ES-I3 (cell line): ENCODE results near the gene PRR20G.
"Not testable (repeated sequence)": the region's sequence is repeated elsewhere in the genome, so short reads cannot be mapped to it uniquely, and the experiment has no call there.

Experiments
- H3K36me3 ChIP-seq: 2 replicates; pipeline ENCODE4 v1.6.1; 2013; ENCODE audit warnings: mild to moderate bottlenecking, low read length, control low read depth, moderate library complexity; ENCODE audit not compliant: insufficient read depth
- H3K4me1 ChIP-seq: 2 replicates; pipeline ENCODE4 v1.6.1; 2013; ENCODE audit warnings: mild to moderate bottlenecking, control low read depth, low read length; ENCODE audit not compliant: insufficient read depth
- H3K9ac ChIP-seq: 2 replicates; pipeline ENCODE4 v1.6.1; 2013; ENCODE audit warnings: low read depth, mild to moderate bottlenecking, low read length, moderate library complexity
- H3K9me3 ChIP-seq: 2 replicates; pipeline ENCODE4 v1.6.1; 2013; ENCODE audit warnings: mild to moderate bottlenecking, low read length, moderate library complexity; ENCODE audit not compliant: control insufficient read depth, insufficient read depth

PRR20G gene

DNA sequence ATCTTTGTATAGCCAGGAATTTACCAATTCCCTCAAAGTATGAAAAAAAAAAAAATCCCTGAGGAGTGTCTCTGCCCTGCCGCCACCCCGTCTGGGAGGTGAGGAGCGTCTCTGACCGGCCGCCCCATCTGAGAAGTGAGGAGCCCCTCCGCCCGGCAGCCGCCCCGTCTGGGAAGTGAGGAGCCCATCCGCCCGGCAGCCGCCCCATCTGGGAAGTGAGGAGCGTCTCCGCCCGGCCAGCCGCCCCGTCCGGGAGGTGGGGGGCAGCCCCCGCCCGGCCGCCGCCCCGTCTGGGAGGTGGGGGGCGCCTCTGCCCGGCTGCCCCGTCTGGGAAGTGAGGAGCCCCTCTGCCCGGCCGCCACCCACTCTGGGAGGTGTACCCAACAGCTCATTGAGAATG lies 21.0 kb upstream of the PRR20G start:
- H3K9me3 ChIP-seq, H3K4me1 ChIP-seq, H3K36me3 ChIP-seq, H3K9ac ChIP-seq: not testable (repeated sequence)

DNA sequence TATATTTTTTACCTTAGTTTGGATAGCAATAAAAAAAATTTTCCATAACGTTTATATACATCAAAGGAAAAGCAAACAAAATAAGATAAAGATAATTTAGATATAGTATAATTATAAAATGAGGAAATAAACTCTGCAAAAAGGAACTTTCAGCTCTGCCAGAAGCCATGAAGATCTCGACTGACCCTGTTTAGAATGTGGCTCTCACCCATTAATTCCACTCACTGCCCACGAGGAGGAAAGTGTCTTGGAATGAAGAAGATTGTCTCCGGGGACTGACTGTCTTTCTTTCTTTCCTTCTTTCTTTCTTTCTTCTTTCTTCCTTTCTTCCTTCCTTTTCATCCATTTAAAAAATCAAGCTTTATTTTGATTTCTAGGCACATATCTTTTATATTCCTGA lies 20.1 kb upstream of the PRR20G start:
- H3K9ac ChIP-seq, result no peak overlapping the region
- no peaks in the 10 kb centered on the region; the same call in 1 of the 2 replicates for H3K4me1 ChIP-seq
- H3K9me3 ChIP-seq, result no peaks in the 10 kb centered on the region
- H3K36me3 ChIP-seq, result no peaks in the 10 kb centered on the region

DNA sequence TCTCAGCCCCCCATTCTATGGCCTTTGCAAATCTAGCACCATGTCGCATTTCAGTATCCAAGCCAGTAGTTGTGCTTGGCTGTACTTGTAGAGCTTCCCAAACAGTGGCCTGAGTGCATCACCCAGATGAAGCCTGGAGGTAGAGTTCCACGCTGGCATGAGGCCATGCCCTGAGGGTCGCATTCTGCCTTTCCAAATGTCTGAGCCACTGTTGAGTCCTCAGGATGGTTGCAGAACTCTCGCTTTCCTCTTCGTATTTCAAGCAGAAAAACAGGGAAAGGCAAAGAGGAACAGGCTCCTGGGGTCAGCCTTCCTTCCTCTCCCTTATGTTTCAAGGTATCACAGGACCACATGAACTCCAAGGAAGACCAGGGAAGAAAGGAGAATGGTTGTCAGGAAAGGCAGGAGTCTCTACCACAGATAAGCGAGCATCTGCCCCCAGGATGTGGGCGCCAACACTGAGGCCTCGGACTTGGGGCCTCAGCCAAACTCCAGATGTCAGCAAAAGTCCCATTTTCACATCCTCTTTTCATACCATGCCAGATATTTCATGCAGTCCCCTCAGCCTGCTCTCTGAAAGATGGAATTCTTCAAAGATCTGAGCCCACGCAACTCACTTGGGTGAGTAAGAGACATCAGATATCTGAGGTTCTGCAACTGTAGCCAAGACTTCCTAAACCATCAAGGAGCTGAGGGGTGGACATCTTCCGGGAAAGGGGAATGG lies 19.4 kb upstream of the PRR20G start:
- H3K4me1 ChIP-seq, result no peaks in the 10 kb centered on the region; the same call in 1 of the 2 replicates
- H3K36me3 ChIP-seq, result no peaks in the 10 kb centered on the region
- H3K9ac ChIP-seq, result no peak overlapping the region
- H3K9me3 ChIP-seq, result no peaks in the 10 kb centered on the region

DNA sequence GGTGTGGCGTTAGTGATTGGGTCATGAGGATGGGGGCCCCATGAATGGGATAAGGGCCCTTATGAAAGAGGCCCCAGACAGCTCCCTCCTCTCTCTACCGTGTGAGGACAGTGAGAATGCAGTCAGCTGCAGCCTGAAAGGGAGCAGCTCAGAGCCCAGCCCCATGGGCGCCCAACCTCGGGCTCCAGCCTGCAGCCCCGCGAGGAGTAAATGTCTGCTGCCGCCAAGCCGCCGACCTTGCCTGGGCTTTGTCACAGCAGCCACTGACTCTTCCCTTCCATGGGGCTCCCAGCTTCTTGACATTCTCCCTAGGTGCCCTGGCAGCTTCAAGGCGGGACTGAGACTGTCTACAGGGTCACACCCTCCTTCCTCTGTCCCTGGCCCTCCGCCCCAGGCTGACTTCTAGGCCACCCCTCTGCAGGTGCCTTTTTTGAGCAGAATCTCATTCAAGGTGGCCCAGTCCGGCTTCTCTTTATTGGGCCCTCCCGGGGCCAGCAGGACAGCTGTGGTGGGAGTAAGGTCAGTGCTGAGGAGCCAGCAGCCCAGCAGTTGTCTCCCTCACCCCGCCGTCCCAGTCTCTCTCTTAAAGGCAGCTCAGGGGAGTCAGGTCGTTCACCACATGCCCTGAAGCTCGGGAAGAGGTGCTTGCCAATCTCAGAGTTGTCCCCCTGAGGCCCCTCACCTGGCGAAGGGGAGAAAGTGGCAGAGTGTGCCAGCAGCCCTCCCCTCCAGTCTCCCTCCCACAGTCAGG lies 18.7 kb upstream of the PRR20G start:
- H3K9ac ChIP-seq, result no peak overlapping the region
- no peaks in the 10 kb centered on the region for H3K9me3 ChIP-seq
- no peaks in the 10 kb centered on the region; the same call in 1 of the 2 replicates for H3K4me1 ChIP-seq
- H3K36me3 ChIP-seq, result no peaks in the 10 kb centered on the region

DNA sequence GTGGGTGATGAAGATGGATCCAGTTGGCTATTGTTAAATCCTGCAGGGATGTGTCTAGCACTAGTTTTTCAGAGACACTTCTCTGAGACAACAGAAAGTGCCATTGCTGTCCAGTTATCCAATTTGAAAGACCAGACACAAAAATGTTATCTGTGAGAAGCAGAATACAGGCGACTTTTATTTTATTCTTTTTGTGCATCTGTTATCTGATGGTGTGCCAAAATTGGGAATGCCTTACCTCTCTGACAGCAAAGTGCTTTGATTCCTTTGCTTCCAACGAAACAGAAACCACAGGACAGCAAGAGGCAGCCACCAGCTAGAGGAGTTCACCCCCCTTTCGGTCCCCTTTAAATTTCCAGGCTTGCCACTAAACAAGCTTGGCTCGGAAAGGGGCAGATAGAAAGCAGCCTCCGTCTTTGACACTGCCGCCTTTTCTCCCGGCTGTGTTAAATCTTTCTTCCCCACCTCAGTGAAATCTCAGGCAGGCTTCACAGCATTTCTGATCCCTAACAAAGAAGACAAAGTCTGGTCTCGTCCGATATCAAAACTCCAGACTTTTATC lies 17.7 kb upstream of the PRR20G start:
- no peak overlapping the region for H3K9ac ChIP-seq
- no peaks in the 10 kb centered on the region; the same call in 1 of the 2 replicates for H3K4me1 ChIP-seq
- no peaks in the 10 kb centered on the region for H3K9me3 ChIP-seq
- H3K36me3 ChIP-seq, result no peaks in the 10 kb centered on the region

DNA sequence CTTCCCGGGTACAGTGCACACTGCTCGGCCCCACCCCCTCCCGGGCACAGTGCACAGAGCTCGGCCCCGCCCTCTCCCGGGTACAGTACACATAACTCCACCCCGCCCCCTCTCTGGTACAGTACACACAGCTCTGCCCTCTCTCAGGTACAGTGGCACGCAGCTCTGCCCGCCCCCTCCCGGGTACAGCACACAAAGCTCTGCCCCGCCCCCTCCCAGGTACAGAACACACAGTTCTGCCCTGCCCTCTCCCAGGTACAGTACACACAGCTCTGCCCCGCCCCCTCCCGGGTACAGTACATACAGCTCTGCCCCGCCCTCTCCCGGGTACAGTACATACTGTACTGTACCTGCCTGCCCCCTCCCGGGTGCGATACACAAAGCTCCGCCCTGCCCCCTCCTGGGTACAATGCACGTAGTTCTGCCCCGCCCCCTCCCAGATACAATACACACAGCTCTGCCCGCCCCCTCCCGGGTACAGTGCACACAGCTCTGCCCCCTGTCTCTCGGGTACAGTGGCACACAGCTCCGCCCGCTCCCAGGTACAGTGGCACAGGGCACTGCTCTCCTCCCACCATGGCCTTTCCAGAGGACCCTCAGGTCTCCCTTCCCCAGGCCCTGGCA lies 16.4 kb upstream of the PRR20G start:
- H3K9ac ChIP-seq, result peak overlapping the region; percentile 11; the same call in 1 of the 2 replicates
- H3K4me1 ChIP-seq, result no peaks in the 10 kb centered on the region; the same call in 1 of the 2 replicates
- H3K9me3 ChIP-seq, result no peaks in the 10 kb centered on the region
- H3K36me3 ChIP-seq, result no peaks in the 10 kb centered on the region

DNA sequence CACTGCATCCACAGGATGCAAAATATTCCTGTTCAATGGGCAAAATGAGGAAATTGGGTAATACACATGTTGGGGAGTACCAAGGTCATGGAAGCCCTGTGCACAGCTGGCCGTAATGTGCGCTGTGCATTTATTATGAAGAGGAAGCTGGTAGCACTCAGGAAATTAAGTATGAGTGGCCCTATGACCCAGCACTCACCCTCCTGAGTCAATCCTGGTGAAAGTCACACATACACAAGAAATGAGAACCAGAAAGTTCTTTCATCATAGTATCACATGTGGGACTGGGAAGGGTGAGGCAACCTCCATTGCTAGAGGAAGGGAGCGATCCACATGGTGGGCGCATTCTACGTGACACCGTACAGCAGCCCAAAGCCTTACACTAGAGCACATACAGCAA lies 11.4 kb upstream of the PRR20G start:
- H3K36me3 ChIP-seq, result no peaks in the 10 kb centered on the region

DNA sequence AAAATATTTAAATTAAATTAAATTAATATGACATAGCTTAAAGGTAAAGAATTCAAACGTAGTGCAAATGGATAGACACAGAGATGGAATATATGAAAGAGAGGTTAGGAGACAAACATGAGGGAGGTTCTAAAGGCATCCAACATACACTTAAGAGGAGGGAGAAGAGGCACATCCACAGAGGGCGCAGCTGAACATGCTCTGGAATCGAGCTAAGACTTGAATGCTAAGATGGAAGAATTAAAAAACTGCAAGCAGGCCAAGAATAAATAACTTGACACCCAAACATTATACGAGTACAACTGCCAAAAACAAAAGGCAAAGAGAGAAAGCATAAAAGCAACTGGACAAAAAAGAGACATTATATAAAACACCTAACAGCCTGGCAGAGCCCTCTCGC lies 9.1 kb upstream of the PRR20G start:
- Histone ChIP-seq H3K4me1 (no peaks in the 10 kb centered on the region), H3K9me3 (no peaks in the 10 kb centered on the region), H3K9ac (no peak overlapping the region), H3K36me3 (no peaks in the 10 kb centered on the region)

More for the DNA sequence above, 11.4 kb upstream of the PRR20G start:
- no peaks in the 10 kb centered on the region for H3K9me3 ChIP-seq
- H3K9ac ChIP-seq, result no peak overlapping the region
- H3K4me1 ChIP-seq, result no peaks in the 10 kb centered on the region

DNA sequence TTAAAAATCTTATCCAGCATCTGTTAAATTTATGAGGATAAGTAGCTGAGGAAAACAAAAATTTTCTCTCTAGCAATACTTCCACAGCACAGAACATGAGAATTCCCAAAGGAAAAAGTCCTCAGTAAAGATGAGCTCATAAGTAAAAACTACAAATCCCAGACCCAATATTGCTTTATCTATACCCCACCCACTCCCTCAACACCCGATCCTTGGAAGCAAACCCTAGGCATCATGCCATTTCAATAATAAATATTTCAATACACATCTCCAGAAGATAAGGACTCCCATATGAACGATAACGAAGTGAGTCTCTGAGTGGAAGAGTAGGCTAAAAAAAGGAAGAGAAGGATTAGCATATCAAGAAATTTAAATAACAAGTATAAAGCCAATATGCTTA lies 8.3 kb upstream of the PRR20G start:
- Histone ChIP-seq H3K9ac (no peak overlapping the region), H3K9me3 (no peaks in the 10 kb centered on the region; the same call in 1 of the 2 replicates), H3K4me1 (no peaks in the 10 kb centered on the region), H3K36me3 (no peaks in the 10 kb centered on the region)

DNA sequence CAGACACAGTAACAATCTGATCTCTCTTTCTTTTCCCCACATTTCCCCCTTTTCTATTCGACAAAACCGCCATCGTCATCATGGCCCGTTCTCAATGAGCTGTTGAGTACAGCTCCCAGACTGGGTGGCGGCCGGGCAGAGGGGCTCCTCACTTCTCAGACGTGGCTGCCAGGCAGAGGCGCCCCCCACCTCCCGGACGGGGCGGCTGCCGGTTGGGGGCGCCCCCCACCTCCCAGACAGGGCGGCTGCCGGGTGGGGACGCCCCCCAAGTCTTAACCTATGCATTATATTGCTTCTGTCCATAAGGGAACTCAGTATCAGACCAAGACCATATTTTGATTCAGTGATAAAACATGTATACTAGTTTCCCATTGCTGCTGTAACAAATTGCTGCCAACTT lies 5.8 kb upstream of the PRR20G start:
- not testable (repeated sequence) for H3K4me1 ChIP-seq, H3K9me3 ChIP-seq, H3K9ac ChIP-seq, H3K36me3 ChIP-seq

DNA sequence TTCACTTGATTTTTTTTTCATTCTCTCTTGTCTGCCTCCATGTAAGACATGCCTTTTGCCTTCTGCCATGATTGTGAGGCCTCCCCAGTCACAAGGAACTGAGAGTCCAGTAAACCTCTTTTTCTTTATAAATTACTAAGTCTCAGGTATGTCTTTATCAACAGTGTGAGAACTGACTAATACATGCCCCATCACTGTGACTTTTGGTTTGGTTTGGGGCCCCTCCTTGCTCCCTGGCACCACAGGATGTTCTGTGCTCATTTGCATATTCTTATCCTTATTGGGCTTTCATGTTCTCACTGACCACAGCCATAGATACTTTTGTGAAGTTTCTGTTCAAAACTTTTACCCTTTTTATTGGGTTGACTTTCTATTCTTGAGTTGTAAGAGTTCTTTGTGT lies 3.8 kb upstream of the PRR20G start:
- Histone ChIP-seq H3K9ac (no peak overlapping the region), H3K9me3 (no peaks in the 10 kb centered on the region; the same call in 1 of the 2 replicates), H3K36me3 (no peaks in the 10 kb centered on the region), H3K4me1 (no peaks in the 10 kb centered on the region)

DNA sequence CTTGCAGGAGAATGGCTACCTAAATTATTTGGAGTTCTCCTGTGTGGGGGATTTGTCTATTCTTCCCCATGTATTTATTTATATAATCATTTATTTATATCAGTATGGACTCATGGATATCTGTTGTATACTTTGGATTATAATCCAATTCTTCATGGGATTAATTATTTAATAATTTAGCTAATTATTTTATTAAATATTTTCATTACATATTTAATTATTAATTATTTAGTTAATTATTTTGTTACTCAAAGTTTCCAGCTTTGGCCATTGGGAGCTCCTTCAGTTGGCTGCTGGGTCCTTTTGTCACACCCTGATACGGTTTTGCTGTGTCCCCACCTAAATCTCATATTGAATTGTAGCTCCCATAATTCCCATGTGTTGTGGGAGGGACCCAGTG lies 3.3 kb upstream of the PRR20G start:
- Histone ChIP-seq H3K36me3 (no peaks in the 10 kb centered on the region), H3K9me3 (no peaks in the 10 kb centered on the region; the same call in 1 of the 2 replicates), H3K9ac (no peak overlapping the region), H3K4me1 (no peaks in the 10 kb centered on the region)

DNA sequence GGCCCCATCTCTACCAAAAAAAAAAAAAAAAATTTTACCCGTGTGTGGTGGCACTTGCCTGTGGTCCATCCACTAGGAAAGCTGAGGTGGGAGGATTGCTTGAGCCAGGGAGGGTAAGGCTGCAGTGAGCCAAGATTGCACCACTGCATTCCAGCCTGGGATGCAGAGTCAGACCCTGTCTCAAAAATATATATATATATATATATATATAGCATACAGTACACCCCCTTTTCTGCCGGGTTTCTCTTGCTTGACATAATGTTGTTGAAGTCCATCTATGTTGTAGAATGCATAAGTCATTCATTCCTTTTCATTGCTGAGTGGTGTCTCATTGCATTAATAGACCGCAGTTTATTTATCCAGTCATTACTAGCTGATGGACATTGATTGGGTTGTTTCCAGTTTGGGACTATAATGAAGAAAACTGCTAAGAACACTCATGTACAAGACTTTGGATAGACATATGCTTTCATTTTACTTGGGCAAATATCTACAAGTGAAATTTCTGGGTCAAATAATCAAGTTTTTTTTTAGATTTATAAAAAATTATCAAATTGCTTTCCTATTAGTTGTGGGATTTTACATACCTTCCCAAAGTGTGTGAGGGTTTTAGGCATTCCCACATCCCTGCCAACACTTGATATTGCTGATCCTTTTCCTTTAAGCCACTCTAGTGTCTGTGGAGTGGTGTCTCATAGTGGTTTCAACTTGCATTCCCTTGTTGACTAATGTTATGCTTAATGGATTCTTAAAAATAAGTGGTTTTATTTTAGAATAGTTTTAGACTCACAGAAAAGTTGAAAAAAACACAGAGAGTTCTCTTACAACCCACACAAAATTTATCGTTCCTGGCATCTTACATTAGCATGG lies 2.1 kb upstream of the PRR20G start:
- Histone ChIP-seq H3K9ac (no peak overlapping the region), H3K4me1 (no peaks in the 10 kb centered on the region), H3K36me3 (no peaks in the 10 kb centered on the region), H3K9me3 (no peaks in the 10 kb centered on the region; the same call in 1 of the 2 replicates)
